GM21367 (cell line): Measurements from ENCODE around the gene KCNQ1.

ENCODE experiments used
- ATAC-seq: cut with Tn5 transposase; IDR thresholded peaks from one replicate; pipeline ENCODE4 v1.9.1; 2021; ENCODE audit not compliant: unreplicated experiment

Gene KCNQ1

DNA sequence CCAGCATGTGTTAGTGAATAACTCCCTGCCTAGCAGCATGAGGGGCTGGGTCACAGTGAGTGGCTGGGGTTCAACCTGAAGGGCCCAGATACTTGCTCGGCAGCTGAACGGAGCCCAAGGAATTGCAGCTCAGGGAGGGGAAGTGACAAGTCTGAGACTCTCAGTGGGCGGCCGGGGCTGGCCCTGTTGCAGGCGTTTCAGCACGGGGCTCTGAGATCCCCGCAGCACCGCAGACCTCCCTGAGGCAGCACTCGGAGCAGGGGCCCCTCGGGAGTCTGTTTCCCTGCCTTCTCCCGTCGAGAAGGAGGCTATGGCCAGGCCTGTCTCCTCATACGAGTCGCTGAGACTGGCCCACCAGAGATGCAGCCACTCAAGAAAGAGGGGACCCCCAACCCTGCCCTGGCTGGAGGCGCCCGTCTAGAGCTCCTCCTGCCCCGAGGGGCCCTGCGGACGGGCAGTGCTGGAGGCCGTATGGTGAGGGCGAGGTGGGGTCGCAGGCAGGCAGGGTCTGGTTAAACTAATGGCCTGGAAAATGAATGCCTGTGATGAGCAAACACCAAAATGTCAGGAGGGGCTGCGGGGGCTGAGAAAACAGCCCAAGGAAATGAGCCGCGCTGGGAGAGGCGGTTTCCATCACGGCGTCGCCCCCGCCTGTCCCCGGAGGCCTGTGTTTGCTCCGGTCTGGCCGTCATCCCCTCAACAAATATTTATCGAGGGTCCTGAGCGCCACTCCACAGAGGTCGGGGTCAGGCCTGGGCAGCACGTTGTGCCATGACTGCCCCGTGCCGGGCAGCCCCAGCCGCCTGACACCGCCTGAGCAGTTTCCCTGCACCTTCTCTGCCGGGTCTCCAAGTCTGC, 35.0 kb upstream of the KCNQ1 start:
- no peak for ATAC-seq

DNA sequence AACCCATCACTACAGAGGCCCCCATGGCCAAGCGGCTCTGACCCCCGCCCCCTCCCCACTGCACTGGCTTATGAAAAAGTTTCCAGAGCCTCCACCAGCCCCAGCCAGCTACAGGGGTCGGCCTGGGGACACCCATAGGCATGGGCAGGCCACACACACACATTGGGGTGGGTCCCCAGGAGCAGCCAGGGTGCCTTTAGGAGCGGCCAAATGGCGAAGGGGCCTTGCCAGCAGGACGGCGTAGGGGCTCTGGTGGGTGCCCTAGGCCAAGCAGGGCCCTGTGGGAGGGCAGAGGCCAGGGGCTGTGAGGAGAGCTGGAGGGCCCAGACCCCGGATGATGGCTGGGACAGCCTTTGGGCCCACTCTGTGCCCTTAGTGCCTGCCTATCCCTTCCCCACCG, 34.2 kb upstream of the KCNQ1 start:
- no peak for ATAC-seq

DNA sequence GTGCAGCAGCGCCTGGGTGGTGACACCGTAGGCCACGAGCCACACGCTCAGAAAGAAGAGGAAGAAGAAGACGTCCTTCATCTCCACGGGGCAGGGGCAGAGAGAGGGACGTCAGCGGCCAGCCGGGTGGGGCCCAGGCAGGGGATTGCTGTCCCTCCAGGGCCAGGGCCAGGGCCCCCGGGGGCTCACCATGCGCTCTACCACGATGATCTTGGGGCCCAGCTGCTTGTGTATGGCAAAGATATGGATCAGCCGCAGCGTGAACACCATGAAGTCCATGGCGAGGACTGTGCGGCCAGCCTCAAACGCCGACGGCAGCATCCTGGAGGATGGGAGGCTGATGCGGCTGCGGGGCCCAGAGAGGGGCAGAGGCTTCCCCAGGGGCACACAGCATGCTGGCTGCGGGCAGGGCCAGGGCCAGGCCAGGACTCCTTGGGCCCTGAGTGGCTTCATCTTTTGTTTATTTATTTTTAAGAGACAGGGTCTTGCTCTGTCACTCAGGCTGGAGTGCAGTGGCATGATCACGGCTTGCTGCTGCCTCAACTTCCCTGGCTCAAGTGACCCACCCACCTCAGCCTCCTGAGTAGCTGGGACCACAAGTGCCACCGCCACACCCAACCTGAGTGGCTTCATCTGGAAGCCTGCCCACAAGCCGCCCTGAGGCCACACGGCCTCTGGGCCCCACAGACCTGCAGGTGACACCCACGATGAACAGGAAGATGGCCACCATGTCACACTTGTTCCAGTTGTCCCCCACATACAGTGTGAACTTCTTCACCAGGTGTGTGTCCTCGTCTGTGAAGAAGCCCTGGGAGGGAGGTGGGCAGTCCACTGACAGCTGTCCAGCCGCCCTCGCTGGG, 33.1 kb upstream of the KCNQ1 start:
- no peak for ATAC-seq

DNA sequence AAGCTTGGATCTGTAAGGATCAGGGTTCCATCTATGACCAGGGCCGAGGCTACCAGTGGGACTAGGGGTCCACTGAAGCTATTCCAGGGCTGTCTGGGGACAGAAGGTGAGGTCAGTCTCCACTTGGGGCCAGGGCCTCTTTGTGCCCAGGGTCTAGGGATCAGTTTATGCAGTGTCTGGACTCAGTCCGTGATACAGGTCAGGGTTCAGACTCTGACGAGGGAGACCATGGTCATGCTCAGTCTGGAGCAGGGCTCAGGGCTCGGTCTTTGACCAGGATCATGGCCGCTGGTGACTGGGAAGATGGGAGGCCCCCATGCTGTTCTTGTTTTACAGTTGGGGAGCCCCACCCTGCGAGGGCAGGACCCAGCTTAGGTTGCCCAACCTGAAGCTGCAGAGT, 32.5 kb upstream of the KCNQ1 start:
- no peak for ATAC-seq

DNA sequence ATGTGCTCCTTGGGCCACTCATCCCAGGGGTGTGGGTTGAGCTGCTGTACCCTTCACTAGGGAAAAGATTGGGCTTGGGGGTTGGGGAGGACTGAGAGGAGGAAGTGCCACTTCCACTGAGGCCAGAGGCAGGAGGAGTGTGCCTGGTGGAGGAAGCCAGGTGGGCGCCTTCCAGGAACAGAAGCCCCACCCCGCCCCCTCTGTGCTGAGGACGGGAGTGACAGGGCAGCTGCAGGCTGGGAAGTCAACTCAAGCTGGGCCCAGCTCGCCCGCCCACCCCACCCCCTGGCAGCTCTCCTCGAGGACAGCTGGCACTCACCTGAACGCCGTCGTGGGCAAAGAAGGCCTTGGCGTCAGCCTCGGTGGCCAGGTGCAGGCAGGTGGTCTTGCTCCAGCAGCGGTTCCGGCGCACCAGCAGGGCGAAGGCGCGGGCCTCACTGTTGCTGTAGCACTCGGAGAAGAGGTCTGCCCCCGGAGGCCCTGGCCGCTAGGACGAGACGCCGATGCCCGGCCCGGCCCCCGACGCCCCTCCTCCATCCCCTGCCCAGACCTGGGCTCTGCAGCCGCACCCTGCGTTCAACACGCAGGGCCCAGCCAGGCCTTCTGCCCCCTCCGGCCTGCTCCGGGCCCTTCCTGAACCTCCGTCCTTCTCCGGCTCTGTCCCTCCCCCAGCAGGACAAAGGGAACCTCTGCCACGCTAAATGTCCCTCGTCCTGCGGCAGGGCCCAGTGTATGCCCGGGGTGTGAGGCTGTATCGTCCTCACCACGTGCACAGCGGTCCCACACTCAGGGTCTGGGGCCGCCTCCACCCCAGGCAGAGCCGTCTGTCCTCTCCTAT, 30.8 kb upstream of the KCNQ1 start:
- ATAC-seq: no peak

DNA sequence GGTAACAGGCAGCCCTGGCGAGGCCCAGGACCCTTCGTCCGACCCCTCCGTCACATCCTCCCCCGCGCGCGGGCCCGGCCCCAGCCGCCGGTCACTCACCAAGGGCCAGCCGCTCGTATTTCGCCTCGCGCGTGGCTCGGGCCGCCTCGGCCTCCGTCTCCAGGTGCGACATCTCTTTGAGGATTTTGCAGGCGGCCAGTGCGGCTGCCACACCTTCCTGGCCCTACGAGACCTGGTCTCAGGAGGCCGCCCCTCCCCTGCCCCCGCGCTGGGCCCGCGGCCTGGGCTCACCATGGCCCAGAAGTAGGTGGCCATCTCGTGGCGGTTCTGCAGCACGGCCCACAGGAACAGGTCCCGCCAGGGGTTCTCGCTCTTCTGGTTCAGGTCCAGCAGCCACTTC, 30.2 kb upstream of the KCNQ1 start:
- ATAC-seq: no peak

DNA sequence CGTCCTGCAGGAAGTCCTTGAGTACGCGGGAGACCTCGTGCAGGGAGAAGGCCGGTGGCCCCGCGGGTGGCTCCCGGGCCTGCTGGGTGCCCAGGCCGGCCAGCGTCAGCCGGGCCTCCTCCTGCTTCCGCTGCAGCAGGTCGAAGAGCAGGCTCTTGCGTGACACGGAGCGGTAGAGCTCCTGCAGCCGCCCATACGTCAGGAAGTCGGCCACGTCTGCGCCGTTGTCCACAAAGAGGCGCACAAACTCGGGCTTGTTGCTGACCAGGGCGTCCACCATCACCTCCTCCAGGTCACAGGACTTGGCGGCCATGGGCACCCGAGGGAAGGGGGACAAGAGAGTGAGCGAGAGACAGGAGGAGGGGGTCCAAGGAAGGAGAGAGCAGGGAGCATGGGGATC, 29.6 kb upstream of the KCNQ1 start:
- no peak for ATAC-seq

DNA sequence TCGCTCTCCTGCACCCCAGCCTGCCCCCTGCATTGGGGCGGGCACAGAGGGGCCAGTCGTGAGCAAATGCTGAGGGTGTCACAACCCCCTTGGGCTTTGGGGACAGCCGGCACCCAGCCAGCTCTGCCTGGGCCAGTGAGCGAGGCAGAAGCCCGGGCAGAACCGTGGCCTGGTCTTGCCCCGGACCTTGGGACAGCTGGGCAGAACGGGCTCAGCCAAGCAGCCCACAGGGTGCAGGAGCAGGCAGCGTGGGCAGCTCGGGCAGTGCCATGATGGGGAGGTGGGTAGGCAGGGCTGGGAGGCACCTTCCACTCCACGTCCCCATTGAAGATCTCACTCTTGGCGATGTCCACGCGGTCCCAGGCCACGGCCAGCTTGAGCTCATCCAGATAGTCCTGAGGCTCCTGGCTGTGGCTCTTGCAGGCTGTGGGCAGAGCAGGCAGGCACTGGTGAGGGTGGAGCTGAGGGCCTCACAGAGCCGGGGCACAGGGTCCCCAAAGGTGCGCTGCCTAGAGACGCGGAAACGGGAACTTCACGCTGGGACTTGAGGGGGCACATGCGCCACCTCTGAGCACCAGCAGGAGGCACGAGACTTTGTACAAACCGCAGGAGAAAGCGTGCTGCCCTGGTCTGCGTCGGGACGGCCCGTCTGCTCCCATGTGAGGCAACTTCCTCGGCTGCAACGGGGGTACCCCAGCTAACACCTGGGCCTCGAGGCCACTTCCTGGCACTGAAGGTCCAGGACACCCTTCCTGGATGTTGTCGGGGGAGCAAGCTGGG, 29.0 kb upstream of the KCNQ1 start:
- ATAC-seq: no peak

DNA sequence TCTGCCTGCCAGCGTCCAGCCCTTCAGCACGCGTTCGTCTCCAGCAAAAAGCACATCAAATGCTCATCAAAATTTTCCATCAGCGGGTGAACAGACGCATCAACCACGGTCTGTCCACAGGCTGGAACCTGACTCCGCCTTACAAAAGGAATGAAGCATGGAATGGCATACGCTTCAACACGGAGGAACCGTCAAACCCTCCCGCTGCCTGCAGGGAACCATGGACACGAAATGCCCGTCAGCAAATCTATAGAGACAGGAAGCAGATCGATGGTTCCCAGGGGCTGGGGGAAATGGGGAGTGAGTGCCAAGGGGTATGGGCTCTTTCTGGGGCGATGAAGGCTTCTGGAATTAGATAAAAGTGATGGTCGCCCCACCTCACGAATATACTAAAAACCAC, 28.0 kb upstream of the KCNQ1 start:
- no peak for ATAC-seq

DNA sequence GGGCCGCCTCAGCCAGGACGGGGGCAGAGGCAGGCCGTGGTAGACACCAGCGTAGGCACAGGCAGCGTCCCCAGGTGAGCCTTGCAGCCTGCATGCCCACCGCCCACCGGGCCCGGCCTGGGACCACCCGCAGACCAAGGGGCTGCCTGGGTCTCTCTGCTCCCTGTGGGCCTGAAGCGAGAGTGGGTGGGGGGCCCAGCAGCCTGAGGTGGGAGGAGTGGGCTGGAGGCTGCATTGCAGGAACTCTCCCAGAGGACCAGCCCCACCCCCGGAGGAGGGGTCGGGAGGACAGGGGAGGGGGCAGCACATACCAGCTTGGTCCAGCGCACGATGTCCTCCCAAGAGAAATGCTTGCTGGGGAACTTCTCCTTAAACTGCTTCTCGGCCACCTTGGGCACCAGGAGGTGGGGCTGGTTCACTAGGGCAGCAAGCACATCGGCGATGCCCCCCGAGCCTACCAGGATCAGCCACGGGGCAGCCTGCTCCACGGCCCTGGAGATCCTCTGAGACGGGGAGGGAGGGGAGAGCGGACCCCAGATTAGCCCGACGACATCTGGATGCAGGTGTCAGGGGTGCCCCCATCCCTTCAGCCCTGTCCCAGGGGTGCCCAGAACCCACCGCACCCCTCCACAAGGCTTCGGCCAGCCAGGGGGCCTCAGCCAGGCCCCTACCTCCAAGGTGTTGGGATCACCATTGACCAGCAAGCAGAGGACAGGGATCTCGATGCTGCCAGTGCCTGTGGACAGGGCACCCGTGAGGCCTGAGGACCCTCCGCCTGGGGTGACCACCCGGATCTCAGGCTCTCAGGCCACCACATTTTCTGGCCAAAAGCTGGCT, 26.7 kb upstream of the KCNQ1 start:
- ATAC-seq: no peak

DNA sequence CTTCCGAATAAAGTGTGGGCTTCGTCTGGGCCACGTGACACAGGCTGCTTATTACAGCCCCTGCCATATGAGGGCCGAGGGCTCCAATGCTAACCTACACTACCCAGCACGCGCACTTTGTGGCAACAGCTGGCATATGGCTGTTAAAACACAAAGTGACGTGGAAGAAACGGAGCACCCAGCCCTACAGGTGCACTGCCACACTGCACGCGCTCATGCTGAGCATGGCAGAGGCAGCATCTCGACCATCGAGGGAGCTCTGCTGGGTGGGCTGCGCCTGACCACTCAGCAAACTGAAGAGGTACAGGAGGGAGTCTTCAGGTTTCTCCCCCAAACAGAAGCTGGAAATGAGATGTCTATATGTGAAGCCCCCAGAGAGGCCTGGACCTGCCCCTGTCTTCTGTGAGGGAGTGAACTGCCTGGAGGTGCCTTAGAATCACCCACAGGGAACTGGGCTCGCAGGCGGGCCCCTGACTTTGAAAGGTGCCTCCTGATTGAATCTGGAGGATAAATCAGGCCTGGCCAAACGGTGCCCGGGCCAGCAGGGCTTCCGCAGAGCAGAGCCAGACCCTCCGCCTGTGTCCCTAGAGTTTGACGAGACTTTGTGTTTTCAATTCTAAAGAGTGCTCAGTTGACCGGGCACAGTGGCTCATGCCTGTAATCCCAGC, 26.0 kb upstream of the KCNQ1 start:
- no peak for ATAC-seq

DNA sequence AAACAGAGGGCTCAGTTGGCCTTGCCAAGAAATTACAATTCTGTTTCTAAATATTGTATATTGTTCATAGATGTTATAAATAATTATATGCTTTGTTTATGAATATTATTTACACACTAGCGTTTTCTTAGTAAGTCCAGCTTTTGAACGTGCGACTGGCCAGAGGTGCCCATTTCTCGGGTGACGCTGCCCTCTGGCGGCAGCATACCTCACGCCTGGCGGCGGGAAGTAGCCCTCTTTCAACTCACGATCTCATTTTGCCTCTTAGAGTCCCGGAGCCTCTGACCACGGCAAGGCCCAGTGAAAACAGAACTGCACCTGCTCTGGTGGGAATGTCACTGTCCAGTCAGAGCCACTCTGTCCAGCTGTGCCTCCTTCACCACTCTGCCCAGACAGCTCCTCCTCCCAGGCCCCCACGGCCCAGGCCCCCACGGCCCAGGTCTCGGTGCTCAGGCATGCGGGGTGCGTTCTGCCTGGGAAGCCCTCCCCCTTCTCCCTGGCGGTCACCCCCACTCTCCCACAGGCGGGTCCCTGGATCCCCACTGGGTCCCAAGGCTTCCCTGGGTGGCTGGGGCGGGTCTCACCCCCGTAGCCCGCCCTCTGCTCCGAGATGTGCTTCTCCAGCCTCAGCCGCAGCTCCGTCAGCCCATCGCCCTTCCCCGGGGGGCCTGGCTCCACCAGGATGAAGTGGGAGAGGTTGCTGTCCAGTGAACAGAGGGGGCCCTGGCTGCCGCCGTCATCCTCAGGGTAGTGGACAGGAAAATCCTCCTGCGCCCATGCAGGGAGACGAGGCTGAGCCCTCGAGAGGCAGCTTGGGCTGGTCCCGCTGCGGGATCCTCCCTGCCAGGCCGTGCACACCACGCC, 24.9 kb upstream of the KCNQ1 start:
- ATAC-seq: no peak

DNA sequence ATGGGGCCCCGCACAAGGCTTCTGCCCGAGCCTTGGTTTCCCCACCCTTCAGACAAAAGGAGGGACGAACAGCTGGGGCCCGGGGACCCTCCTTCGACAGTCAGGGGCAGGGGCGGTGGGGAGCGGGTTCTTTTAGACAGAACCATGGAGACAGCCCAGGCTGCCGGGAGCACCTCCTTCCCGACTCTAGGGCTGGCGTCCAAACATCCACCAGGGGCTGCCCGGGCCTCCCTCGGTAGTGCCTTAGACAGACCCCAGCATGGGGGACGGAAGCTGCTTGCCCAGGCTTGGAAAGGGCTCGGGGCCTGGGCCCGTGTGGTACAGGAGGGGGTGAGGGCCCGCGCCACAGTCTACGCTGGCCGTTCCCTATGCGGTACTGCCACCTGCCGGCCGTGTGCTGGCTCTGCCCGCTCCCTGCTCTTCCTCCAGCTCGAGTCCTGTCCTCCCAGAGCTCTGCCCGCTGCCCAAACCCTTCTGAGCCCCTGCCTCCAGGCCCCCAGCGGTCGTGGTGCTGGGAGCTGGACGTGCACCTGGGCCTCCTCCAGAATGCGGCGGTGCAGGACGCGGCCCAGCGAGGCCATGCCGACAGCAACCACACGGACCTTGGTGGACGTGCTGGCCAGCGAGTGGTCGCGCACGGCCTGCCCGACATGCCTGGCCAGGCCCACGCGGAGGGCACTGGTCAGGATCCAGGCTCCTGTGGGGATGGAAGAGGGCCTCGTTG, 24.1 kb upstream of the KCNQ1 start:
- no peak for ATAC-seq

DNA sequence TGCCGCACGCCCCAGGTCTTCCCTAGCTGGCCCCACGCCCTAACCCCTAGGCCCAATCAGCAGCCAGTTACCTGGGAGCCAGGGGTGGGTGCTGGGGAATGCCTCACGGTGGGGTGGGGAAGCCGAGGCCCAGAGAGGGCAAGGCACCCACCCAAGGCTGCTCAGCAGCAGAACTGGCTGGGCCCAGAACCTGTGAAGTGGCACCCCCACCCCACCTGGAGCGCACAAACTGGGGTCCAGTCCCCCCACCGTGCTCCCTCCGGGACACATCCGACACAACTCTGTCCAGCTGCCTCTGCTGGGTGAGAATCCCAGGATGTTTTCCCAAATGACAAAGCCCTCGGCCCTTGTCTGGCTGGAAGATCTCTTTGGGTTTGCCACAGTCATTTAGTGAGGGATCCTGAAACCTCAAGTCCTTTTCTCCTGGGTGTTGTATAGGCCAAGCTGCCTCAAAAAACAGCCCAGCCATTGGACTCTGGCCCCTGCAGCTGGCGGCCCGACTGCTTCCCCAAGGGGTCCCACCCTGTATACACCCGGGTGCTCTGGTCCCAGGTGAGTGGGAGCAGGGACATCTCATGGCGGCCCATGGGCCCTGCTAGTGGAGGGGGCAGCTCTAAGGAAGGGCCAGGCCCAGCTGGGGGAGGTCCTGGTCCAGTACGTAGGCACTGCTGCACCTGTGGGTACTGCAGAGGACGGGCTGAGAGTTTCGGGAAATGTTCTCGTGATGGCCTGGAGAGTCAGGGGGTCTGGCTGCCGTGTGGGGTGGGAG, 23.4 kb upstream of the KCNQ1 start:
- ATAC-seq: no peak

DNA sequence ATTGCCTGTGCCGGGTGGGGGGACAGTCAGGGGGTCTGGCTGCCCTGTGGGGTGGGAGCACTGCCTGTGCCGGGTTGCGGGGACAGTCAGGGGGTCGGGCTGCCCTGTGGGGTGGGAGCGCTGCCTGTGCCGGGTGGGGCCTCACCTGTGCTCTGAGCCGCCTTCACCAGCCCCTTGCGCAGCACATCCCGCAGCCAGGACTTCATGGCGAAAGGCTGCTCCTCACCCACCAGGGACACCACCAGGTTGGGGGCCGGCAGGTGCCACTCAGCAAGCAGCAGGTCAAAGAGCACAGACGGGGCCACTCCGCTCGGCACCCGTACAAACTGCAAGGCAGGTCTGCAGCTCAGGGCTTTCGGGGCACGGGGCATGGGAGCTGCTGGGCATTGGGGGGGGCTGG, 22.8 kb upstream of the KCNQ1 start:
- no peak for ATAC-seq

DNA sequence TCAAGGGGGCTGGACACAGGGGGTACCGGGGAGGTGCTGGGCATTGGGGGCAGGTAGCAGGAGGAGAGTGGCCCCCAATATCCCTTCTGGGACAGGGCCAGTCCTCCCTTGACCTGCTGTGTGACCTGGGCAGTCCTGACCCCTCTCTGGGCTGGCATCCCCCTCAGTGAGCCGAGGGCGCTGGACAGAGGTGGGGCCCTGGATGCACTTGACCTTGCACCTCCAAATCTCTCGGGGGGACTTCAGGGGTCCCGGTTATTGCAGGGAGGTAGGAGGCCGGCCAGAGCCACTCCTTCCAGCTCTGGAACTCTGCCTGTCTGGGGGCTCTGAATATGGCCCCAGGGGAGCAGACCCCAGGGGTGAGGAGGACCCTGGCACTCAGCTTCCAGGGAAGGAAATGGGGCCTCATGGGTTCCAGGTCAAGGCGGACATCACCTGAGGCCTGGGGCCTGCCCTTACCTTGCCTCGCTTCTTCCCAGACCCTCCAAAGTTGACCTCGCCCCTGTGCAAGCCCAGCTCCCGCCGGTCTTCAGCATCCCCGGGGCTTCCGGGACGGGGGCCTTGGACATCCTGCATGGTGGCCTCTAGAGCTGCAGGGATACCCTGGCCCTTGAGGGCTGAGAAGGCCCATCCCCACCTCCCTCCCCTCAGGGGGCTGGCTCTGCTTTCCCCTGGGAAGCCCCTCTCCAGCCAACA, 22.2 kb upstream of the KCNQ1 start:
- no peak for ATAC-seq
